ENCODE measurements around the gene TBC1D14. TPM values are rescaled to one million over a fixed set of nuclear protein-coding genes. Genes with fewer than 3 reads are reported as not detected.
A peak's percentile ranks its signal among the peaks of the same experiment; 100 is the strongest.

Gene TBC1D14
- total and polyA plus RNA-seq, 2 of the 4 experiments (the other 2 are of a cell fraction), result 31.7 to 40.7 TPM

DNA sequence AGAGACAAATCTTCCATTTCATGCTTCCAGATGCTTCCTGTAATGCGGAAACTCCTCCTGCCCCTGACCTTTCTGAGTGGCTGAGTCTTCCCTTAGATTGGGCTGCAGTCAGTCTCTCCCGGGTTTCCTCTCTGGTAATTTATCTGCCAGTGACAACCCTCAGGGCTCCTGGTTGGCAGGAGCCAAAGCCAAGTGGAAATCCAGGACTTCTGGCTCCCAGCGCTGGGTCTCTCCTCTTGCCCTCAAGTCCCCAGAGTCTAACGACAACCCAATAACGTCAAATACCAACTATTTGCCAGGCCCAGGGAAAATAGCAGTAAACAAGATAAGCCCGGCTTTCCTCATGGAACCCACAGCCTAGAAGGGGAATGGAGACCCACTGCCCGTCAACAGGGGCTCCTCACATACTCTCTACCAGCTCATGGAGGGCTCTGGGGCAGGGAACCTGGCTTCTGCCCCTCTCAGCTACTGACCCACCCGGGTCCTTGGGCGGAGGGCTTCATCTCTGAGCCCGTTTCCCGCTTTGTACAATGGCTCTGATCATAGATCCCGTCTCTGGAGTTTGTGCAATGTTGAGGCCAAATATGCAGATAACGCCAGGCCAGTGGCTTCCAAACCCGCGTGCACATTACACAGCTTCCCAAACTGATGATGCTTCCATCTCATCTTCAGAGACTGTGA, 1.1 kb upstream of the TBC1D14 start:
- BruUV-seq (replicated peaks), result no TSS peak
- 39% methylated on average over 6 of the region's 15 CpGs; no CpG with 5 or more reads in 1 of the 2 experiments for WGBS, 2 experiments (ENCODE audit: extremely low coverage in 2 of 2, insufficient read length in 1 of 2)
- no peaks in the 10 kb centered on the region for H3K36me3 ChIP-seq (ENCODE audit: control insufficient read depth, insufficient read depth, low read length)
- ATAC-seq (ENCODE audit: low read depth) (no peak; the same call in 1 of the 2 replicates), DNase-seq (peak; percentile 50)
- H2AFZ ChIP-seq (replicated peaks; ENCODE audit: low read length, poor library complexity), result peak overlapping the region; percentile 81
- H4K91ac ChIP-seq (ENCODE audit: insufficient read depth, low read depth, low read length), result peak overlapping the region; percentile 70
- peak overlapping the region; percentile 81 for H3K4me3 ChIP-seq (ENCODE audit: insufficient read depth, low read depth, low read length)
- no peak overlapping the region for H2BK120ac ChIP-seq (ENCODE audit: low read depth, low read length)
- H2AK9ac ChIP-seq (replicated peaks; ENCODE audit: low read depth, low read length, poor library complexity), result peak overlapping the region; percentile 63
- peaks cover 10% of the 10 kb centered on the region; the same call in 1 of the 2 replicates for H3K9me1 ChIP-seq (ENCODE audit: insufficient read depth, low read length)
- peak overlapping the region; percentile 76 for H3K4ac ChIP-seq (ENCODE audit: low read depth, low read length)
- peak overlapping the region; percentile 52; the same call in 1 of the 2 replicates for H3K56ac ChIP-seq (ENCODE audit: extremely low read depth, insufficient read depth, low read length)
- POLR2A ChIA-PET (ENCODE audit: unreplicated experiment), result interaction anchor here (1.0 kb wide), 1 partner anchor 83 kb away, joined by 3 read pairs; no protein-coding TSS in a partner anchor
- peak overlapping the region; percentile 73 for H3K23ac ChIP-seq (ENCODE audit: low read depth, low read length)
- in situ Hi-C loops (cut with MboI; ENCODE audit: low sequenced_read_pairs), result no loop called here
- CTCF ChIA-PET, result interaction anchor here (0.5 to 0.6 kb wide), 2 partner anchors 131 to 1034 kb away, joined by 3 to 4 read pairs; no protein-coding TSS in a partner anchor
- H4K8ac ChIP-seq (ENCODE audit: low read depth in 2 of 2, low read length in 2 of 2), result peak overlapping the region; percentile 69 to 75; a peak in 3 of 4 replicates
- peak overlapping the region; percentile 39 for H4K5ac ChIP-seq (ENCODE audit: low read depth, low read length)
- H3K4me1 ChIP-seq (ENCODE audit: control insufficient read depth, insufficient read depth, low read length), result peaks cover 9% of the 10 kb centered on the region
- no peak overlapping the region for H2BK20ac ChIP-seq (ENCODE audit: low read depth, low read length)
- intact Hi-C loops (cut with micrococcal nuclease), result loop anchor here (2.0 kb wide), 1 partner anchor 78 kb away; no protein-coding TSS in a partner anchor
- no peak overlapping the region for H2BK15ac ChIP-seq (ENCODE audit: low read depth, low read length)
- no peaks in the 10 kb centered on the region for H3K9me3 ChIP-seq (ENCODE audit: control insufficient read depth, insufficient read depth, low read length)
- H3K18ac ChIP-seq (ENCODE audit: low read depth, low read length), result 0 out of 2 replicates have a peak overlapping the region, but pooled peaks have one; percentile 10
- peaks cover 11% of the 10 kb centered on the region; the same call in 1 of the 2 replicates for H4K20me1 ChIP-seq (ENCODE audit: insufficient read depth, low read length)
- H3K79me1 ChIP-seq (ENCODE audit: low read depth in 1 of 2, low read length in 2 of 2), result peaks cover 4 to 27% of the 10 kb centered on the region in 2 experiments; a peak in 3 of 4 replicates
- no peaks in the 10 kb centered on the region for H3K27me3 ChIP-seq (ENCODE audit: control insufficient read depth, insufficient read depth, low read length)
- TF ChIP-seq, protein P1, sequence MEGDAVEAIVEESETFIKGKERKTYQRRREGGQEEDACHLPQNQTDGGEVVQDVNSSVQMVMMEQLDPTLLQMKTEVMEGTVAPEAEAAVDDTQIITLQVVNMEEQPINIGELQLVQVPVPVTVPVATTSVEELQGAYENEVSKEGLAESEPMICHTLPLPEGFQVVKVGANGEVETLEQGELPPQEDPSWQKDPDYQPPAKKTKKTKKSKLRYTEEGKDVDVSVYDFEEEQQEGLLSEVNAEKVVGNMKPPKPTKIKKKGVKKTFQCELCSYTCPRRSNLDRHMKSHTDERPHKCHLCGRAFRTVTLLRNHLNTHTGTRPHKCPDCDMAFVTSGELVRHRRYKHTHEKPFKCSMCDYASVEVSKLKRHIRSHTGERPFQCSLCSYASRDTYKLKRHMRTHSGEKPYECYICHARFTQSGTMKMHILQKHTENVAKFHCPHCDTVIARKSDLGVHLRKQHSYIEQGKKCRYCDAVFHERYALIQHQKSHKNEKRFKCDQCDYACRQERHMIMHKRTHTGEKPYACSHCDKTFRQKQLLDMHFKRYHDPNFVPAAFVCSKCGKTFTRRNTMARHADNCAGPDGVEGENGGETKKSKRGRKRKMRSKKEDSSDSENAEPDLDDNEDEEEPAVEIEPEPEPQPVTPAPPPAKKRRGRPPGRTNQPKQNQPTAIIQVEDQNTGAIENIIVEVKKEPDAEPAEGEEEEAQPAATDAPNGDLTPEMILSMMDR (conservative IDR thresholded peaks at IDR 0.05; ENCODE audit: low read depth, low read length), result no peak
- no peak for TF ChIP-seq RAD21 (IDR thresholded peaks at IDR 0.05; ENCODE audit: low read length)
- TF ChIP-seq CEBPB (IDR thresholded peaks at IDR 0.05; ENCODE audit: low read depth, low read length), result peak; percentile 68
- TF ChIP-seq MAZ (IDR thresholded peaks at IDR 0.05; ENCODE audit: borderline replicate concordance, low read depth, low read length), result no peak
- TF ChIP-seq MXI1 (IDR thresholded peaks at IDR 0.05; ENCODE audit: borderline replicate concordance, low read depth, low read length), result no peak
- no peak for TF ChIP-seq RCOR1 (IDR thresholded peaks at IDR 0.05; ENCODE audit: insufficient replicate concordance, low read length)
- TF ChIP-seq CHD1 (IDR thresholded peaks at IDR 0.05; ENCODE audit: low read depth, low read length), result no peak
- H2BK5ac ChIP-seq (ENCODE audit: low read depth, low read length, poor library complexity, severe bottlenecking), result no peak overlapping the region
- dilution Hi-C loops (cut with HindIII; ENCODE audit: low sequenced_read_pairs, unreplicated experiment), result no loop called here
- peak overlapping the region; percentile 74 for H3K9ac ChIP-seq (ENCODE audit: low read depth, low read length)
- peak overlapping the region; percentile 74 for H3K27ac ChIP-seq (ENCODE audit: insufficient read depth, low read length)
- peak overlapping the region; percentile 87 for H3K4me2 ChIP-seq (ENCODE audit: low read depth, low read length)
- peak overlapping the region; percentile 34 for H3K14ac ChIP-seq (replicated peaks; ENCODE audit: low read depth, low read length)
- peak overlapping the region; percentile 45; the same call in 1 of the 2 replicates for H2AK5ac ChIP-seq (ENCODE audit: low read depth, low read length)
